HuH-7.5 (cell line): Measurements from ENCODE around the gene RNASEH2A.
A peak's percentile ranks its signal among the peaks of the same experiment; 100 is the strongest.

Experiments used
- DNase-seq: peaks from one replicate; pipeline ENCODE4 v3.0.0; 2011; ENCODE audit warnings: low spot score

RNASEH2A gene

DNA sequence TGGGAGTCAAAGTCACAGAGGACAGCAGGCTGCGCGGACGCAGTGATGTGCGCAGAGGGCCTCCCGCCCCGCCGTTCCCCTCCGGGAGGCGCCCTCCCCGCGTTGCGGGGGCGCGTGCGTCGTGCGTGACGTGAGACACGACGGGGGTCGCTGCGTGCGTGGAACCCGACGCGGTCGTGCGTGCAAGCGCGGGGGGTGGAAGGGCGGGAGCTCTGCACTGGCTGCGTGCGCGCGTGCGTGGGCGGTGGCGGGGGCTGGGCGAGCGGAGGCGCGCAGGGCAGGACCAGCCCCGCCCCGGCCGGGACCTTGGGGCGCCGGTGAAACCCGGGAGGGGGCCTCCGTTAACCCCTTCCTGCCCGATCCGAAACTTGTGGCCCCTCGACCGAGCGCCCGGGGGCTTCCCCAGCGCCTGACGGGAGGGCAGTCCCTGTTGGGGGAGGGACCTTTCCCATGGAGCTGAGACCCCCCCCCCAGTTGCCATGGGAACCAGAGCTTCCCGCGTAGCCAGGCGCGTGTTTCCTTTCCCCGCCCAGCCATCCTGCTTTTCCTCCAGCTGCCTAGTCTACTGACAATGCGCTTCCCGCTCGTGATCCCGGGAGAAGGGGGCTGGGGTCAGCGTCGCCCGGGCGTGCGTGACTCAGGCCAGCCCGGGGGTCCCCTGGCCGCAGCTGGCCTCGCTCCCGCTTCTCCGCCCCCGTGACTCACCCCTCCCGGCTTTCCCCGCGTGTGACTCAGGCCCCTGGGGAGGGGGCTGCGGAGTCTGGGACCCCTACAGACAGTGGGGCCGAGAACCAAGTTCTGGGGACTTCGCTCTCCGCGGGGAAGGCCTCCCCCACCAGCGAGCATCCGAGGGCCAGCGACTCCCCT, 23.7 kb upstream of the RNASEH2A start:
- DNase-seq = peak; percentile 67

DNA sequence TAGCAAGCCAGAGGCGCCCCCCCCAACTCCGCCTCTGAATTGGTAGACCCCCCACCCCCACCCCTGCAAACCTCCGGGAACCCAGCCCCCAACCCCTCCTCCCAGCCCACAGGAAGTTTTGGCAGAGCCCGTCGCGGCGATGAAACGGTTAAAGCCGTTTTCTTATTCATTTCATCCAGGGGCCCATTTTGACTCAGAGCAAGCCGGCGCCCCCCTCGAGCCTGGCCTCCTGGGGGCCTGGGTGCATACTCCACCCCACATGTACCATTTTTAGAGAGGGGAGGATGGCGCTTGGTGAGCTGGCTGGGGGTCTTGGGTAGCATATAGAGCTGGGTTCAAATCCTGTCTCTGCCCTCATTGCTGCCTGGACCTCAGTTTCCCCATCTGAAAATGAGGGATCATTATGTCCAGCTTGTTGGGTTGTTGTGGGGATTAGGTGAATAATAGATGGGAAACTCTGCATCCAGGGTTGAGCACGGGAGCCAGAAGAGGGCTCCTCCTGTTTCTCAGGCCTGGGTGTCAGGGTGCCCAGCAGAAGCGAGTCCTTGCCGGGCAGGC, 23.0 kb upstream of the RNASEH2A start:
- DNase-seq = no peak

DNA sequence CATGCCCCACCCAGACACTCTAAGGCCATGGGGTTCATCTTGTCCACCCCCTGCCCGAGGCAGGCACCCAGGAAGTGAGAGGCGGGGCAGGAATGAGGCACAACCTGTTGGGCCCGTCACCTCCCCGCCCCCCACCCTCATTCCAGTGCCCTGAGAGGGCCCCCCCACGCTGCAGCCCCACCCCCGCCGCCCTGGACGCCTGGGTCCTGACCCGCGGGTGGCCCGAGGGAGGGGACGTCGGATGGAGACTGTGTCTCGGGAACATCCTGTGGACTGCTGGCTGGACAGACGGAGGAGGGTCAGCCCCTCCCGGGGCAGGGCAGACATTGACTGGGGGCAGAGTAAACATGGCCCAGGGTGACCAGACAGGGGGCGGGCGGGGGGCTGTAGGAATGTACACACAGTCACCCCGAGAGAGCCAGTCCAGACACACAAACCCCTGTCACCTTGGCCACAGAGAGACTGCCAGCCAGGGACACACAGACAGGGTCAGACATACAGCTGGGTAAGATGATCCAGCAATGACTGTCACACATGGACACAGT, 22.5 kb upstream of the RNASEH2A start:
- DNase-seq = peak; percentile 68

DNA sequence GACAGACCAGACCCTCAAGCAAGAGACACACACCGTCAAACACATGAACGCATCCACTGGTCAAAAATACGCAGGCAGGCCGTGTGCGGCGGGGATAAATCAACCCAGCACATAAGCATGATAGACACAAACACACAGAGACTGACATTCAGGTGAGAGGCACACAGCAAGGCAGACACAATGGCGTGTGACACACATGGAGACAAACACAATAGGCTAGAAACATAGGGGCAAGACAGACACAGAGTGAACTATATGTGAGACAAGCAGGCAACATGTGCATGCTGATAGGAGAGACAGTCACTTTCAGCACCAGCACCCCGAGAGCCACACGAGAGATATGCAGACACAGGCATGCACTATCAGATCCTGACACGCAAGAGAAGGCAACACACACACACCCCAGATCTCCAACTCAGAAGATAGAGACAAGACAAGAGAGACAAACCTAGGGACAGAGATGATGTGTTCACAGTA, 22.0 kb upstream of the RNASEH2A start:
- no peak for DNase-seq

DNA sequence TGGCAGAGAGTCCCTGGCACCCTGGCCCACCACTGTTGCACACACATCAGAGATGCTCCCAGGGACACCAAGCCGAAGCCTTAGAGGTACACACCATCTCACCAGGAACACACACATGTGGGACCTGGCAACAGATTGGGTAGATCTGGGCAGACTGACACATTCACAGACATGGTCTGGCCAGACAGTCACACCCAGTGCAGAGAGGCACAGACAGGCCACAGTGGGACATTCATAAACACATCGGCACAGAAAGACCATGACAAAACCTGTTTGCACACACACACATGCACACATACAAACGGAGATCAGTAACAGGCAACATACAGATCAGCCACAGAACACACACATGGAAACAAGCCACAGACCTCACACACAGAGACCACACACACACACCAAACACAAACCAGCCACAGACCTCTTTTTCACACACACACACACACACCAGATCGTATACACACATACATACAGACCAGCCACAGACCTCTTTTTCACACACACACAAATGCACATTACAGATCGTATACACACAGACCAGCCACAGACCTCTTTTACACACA, 21.4 kb upstream of the RNASEH2A start:
- DNase-seq = peak; percentile 26

DNA sequence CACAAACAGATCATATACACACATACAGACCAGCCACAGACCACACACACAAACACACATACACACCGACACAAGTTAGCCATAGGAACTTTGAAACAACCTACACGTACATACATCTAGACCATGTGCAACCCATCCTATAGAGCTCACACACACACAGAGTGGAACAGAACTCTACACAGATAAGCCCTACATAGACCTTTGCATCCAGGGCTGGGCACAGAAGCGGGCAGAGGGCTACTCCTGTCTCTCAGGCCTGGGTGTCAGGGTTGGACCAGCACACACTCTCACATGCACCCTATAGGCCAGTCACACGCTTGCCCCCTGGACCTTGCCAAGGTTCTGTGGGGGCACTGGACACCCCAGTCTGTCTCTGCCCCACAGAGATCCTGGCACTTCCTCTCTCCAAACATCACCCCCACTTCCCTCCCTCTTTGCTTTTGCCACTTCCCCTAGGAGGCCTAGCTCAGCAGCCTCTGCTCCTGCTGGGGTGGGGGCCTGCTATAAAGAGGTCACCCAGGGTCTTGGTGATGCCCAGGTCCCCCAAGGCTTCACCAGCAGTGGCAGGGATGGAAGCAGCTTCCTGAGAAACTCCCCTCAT, 20.9 kb upstream of the RNASEH2A start:
- DNase-seq = no peak

DNA sequence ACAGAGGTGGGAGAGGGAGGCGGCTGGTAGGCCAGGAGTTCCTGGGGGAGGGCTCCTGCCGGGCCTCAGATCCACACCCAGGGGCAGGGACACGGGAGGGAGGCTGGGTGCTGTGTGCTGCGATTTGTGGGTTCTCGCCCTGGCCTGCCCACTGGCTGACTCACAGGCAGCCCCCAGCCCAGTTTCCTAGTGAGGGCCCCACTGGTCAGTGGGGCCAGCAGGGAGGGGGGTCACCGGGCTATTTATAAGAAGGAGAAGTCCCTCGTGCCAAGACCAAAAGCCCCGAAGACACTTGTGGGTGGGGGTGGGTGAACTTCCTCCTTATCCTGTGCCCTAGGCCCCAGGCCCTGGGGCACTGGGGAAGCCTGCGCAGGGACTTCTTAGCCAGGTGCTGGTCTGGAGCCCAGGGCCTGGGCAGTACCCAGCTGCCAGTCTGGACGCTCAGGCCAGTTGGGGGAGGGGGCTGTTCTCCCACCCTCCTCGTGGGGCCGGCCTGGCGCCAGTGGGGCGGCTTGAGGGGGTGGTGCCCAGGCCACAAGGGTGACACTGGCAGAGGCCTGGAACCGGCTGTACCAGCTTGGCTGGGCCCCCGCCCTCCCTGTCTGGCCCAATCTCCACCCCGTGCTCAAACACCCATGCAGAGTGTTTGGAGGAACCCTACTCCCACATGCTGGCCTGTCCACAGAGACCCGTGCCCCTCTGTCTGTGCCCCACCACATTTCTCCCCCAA, 20.1 kb upstream of the RNASEH2A start:
- no peak for DNase-seq

DNA sequence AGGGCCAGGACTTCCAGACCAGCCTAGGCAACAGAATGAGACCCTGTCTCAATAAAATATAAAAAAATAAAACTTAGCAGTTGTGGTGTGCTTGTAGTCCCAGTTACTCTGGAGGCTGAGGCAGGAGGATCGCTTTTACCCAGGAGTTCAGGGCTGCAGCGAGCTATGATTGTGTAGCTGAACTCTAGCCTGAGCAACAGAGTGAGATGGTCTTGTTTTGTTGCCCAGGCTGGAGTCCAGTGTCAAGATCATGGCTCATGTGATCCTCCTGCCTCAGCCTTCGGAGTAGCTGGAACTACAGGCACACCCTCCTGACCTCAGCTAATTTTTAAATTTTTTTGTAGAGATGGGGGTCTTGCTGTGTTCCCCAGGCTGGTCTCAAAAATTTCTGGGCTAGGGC, 19.4 kb upstream of the RNASEH2A start:
- no peak for DNase-seq

DNA sequence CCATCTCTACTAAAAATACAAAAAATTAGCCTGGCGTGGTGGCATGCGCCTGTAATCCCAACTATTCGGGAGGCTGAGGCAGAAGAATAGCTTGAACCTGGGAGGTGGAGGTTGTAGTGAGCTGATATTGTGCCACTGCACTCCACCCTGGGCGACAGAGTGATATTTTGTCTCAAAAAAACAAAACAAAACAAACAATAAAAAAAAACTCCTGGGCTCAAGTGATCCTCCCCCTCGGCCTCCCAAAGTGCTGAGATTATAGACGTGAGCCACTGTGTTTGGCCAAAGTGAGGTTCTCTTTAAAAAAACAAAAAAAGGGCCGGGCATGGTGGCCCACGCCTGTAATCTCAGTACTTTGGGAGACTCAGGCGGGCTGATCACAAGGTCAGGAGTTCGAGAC, 18.9 kb upstream of the RNASEH2A start:
- no peak for DNase-seq

DNA sequence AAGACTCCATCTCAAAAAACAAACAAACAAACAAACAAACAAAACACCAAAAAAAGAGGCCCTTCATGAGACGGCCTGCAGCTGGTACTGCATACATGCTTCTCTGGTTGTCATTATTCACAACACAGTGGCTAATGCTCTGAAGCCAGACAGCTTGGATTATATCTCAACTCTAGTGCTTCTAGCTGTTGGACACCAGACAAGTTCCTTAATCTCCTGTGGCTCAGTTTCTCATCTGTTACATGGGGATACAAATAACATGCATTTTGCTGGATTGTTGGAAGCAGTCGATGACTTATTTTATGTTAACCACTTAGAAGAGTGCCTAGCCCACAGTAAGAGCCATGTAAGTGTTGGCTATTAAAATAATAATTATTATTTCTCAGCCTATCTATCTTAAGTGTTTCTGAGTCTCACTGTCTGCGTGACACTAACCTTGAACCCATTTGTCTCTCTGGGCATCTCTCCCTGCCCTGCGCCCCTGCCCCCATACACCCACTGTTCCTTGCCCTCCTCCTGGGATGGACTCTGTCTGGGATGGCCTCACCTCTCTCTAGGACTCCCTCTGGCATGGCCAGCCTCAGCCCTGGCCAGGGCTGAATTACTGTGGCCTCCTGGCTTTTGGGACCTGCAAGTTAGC, 18.2 kb upstream of the RNASEH2A start:
- no peak for DNase-seq

DNA sequence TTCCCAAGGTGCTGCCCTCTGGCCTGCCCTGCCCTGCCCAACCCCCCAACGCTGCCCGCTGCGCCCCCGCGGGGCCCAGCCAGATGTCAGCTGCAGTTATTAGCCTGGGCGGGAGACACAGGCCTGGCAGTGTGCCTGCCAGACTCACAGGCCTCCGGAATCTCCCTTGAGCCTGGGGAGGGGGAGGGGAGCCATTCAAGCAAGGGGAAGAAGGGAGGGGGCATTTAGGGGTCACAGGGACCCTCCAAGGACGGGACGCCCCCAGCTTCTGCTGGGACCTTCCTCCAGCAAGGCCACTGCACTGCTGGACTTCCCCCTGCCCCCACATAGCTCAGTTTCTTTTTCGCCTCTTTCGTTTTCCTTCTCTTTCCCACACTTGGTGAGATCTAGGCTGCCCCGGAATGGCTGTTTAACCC, 17.7 kb upstream of the RNASEH2A start:
- peak; percentile 89 for DNase-seq

DNA sequence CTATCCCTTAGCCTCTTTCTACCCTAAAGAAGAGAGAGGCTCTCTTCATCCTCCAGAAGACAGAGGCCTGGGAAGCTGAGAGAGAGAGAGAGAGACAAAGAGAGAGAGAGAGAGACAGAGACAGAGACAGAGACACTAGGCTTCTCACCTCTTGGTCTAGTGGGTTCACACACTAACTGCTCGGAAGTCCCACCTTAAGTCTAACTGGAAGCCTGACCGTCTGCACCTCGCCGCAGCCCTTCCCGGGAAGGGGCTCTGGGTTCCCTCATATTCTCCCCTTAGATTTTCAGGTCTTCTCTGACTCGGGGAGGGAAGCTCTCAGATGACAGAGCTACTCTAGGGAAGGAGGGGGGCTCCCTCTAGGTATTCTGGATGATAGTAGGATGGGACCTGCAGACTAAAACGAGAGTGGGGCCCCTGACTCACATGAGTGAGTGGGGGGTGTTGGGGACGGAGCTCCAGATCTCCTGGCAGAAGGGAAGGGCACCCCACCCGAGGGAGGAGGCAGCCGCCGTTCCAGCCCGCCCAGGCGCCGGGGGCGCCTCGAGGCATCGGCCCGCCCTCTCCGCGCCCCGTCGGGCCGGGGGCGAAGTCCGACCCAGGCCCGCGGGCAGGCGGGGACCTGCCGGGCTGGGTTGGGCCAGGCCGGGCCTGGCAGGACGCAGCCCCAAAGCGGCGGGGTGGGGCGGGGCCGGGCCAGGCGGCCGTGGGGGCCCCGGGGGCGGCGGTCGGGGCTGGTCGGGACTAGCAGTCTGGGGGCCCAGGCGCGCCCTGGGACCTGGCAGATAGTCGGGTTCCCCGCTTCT, 17.1 kb upstream of the RNASEH2A start:
- peak; percentile 75 for DNase-seq

DNA sequence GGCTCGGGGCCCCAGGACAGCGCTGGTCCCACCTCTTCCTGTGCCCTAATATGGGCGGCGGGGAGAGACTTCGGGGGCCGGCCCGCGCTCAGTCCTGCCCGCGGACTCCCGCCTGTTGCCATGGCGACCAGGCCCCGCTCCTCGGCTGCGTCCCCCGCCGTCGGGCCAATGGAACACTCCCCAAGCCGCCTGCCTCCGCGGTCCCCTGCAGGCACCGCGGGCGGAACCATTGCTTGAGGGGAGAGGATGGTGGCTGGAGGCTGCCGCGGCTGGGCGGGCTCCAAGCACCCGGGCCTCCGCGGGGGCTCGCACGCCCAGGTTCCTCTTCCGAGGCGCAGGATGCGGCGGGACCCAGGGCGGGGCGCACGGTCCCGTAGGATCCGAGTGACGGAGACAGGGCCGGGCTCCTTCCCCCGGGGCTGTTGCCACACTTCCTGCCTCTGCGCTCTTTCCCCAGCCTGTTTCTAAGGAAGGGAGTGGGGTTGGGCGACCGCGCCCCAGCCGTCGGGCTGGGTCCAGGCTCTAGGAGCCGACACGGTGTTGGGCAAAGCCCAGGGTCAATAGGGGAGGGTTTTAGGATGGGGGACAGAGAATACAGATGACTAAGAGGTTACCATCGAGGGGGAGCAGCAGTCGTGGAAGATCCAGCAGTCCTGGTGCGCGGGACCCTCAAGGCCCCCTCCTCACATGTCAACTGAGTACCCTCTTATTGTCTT, 16.3 kb upstream of the RNASEH2A start:
- DNase-seq = peak; percentile 96

DNA sequence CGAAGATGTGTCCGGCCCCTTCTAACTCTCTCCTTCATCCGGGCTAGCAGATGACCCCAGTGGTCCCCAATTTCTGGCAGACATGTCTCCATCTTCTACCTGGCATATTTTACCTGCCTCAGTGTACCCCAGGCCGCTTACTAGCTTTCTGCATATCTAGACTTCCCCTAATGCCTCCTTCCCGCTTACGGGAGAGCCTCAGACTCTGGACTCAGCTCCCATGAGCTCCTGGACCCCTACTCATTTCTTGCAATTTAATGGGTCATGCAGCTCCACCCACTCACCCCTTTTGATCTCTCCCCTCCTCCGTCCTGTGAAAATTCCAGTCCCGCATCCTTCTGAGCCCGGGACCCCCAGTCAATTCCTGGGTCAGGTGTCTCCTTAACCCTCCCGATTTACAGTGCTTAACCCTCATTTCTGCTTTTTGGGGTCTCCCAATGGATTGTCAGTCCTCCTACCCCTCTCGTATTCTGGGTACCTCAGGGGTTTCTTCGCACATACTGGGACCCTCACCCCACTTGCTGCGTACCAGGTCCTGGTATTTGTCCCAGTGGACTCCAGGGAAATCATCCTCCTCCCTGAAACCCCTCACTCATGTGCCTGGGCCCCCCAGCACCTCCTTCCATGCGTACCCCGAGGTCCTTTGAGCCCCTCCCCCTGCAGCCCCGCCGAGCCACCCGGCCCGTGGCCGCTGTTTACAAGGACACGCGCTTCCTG, 15.6 kb upstream of the RNASEH2A start:
- no peak for DNase-seq

DNA sequence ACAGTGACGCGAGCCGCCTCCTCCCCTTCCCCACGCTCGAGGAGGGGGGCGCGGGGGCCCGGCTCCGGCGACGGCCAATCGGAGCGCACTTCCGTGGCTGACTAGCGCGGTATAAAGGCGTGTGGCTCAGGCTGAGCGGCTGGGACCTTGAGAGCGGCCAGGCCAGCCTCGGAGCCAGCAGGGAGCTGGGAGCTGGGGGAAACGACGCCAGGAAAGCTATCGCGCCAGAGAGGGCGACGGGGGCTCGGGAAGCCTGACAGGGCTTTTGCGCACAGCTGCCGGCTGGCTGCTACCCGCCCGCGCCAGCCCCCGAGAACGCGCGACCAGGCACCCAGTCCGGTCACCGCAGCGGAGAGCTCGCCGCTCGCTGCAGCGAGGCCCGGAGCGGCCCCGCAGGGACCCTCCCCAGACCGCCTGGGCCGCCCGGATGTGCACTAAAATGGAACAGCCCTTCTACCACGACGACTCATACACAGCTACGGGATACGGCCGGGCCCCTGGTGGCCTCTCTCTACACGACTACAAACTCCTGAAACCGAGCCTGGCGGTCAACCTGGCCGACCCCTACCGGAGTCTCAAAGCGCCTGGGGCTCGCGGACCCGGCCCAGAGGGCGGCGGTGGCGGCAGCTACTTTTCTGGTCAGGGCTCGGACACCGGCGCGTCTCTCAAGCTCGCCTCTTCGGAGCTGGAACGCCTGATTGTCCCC, 14.9 kb upstream of the RNASEH2A start, which contains the start of gene JUNB:
JUNB (plus strand) TSS at position 142 of the 706 bp plus-strand sequence; CDS start at position 428, 286 bp downstream.
- peak; percentile 97 for DNase-seq

DNA sequence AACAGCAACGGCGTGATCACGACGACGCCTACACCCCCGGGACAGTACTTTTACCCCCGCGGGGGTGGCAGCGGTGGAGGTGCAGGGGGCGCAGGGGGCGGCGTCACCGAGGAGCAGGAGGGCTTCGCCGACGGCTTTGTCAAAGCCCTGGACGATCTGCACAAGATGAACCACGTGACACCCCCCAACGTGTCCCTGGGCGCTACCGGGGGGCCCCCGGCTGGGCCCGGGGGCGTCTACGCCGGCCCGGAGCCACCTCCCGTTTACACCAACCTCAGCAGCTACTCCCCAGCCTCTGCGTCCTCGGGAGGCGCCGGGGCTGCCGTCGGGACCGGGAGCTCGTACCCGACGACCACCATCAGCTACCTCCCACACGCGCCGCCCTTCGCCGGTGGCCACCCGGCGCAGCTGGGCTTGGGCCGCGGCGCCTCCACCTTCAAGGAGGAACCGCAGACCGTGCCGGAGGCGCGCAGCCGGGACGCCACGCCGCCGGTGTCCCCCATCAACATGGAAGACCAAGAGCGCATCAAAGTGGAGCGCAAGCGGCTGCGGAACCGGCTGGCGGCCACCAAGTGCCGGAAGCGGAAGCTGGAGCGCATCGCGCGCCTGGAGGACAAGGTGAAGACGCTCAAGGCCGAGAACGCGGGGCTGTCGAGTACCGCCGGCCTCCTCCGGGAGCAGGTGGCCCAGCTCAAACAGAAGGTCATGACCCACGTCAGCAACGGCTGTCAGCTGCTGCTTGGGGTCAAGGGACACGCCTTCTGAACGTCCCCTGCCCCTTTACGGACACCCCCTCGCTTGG, 14.1 kb upstream of the RNASEH2A start:
- DNase-seq = peak; percentile 65

DNA sequence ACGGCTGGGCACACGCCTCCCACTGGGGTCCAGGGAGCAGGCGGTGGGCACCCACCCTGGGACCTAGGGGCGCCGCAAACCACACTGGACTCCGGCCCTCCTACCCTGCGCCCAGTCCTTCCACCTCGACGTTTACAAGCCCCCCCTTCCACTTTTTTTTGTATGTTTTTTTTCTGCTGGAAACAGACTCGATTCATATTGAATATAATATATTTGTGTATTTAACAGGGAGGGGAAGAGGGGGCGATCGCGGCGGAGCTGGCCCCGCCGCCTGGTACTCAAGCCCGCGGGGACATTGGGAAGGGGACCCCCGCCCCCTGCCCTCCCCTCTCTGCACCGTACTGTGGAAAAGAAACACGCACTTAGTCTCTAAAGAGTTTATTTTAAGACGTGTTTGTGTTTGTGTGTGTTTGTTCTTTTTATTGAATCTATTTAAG, 13.5 kb upstream of the RNASEH2A start:
- no peak for DNase-seq
